Colonic mucosa (tissue), 4 donors: ENCODE results near the gene MUC12. TPM values are rescaled to one million over a fixed set of nuclear protein-coding genes. Genes with fewer than 3 reads are reported as not detected.

Experiments
- DNase-seq: peaks from one replicate; pipeline ENCODE4 v3.0.0-alpha.2; 2020
- H3K27ac ChIP-seq: fragments of 200-600 bp; one replicate; pipeline ENCODE4 v1.8.0; 2021
- H3K27me3 ChIP-seq: fragments of 200-600 bp; one replicate; pipeline ENCODE4 v1.8.0; 2021
- H3K36me3 ChIP-seq: fragments of 200-600 bp; one replicate; pipeline ENCODE4 v1.8.0; 2021
- H3K4me1 ChIP-seq: fragments of 200-600 bp; one replicate; pipeline ENCODE4 v1.8.0; 2021; ENCODE audit warnings: mild to moderate bottlenecking
- H3K4me3 ChIP-seq: fragments of 200-600 bp; one replicate; pipeline ENCODE4 v1.8.0; 2021
- H3K9ac ChIP-seq, 2 donors: one replicate each; pipeline ENCODE4 v1.7.0; 2013; ENCODE audit warnings: control low read depth in 2 of 2, low read depth in 2 of 2, low read length in 2 of 2
- H3K9me3 ChIP-seq: fragments of 200-600 bp; one replicate; pipeline ENCODE4 v1.8.0; 2021
- CTCF ChIP-seq: fragments of 200-600 bp; IDR thresholded peaks from one replicate; pipeline ENCODE4 v1.8.0; 2022; ENCODE audit warnings: antibody characterized with exemption, mild to moderate bottlenecking
- intact Hi-C: fragments of 100-400 bp; cut with DNase I; formaldehyde crosslinking; loops from one replicate; pipeline ENCODE4 v1.14.1; 2022
- total RNA-seq, 2 donors: library from RNA; stranded (reverse); fragmentation: NEBNext Ultra II Directional in 1 of 2; extraction: Animal tissue kit (Norgen Biotek cat#: 25700) in 1 of 2; gene quantifications; one replicate each; pipeline ENCODE4 v1.2.1, GENCODE V29; 2021
- donor health status: healthy.
- donor health status: DM: no; HTN: no; CAD: no.
- donor health status: DM: no; HTN: no; CAD: no.

MUC12 gene
- total RNA-seq, 2 donors from 2014 or later, result 331 to 542 TPM

- Histone ChIP-seq H3K4me1 (no peaks in the 10 kb centered on the region), H3K27me3 (no peaks in the 10 kb centered on the region), H3K4me3 (no peak overlapping the region), H3K9ac (no peak overlapping the region), H3K36me3 (no peaks in the 10 kb centered on the region), H3K9me3 (no peaks in the 10 kb centered on the region), H3K27ac (peak overlapping the region; percentile 22)
- peak; percentile 70 for DNase-seq
- TF ChIP-seq CTCF, result no peak
- intact Hi-C loops, result no loop called here
These were observed 27.2 kb upstream of the MUC12 start for GRCh38 chr7:100942045-100942774.

DNA sequence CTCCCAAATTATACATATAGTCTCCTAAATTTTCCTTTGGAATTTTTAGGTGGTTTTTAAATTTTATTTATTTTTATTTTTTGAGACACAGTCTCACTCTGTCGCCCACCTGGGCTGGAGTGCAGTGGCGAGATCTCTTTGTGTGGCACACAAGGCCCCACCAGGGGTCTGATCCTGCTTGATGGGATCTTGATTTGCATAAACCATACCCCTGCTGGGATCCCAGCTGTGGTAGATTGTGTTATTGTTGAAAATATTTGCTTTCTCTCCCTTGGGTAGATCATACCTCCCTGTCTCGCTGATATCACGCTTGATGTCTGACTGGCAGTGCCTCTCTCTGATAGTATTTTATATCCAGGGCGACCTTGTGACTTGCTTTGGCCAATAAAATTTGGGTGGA lies 25.7 kb upstream of the MUC12 start:
- Histone ChIP-seq H3K27me3 (no peaks in the 10 kb centered on the region), H3K27ac (no peak overlapping the region), H3K36me3 (no peaks in the 10 kb centered on the region), H3K9me3 (no peaks in the 10 kb centered on the region), H3K9ac (no peak overlapping the region), H3K4me1 (no peaks in the 10 kb centered on the region), H3K4me3 (no peak overlapping the region)
- no peak for TF ChIP-seq CTCF
- DNase-seq, result no peak
- intact Hi-C loops, result no loop called here

GRCh38 chr7:100944138-100944537 lies 25.2 kb upstream of the MUC12 start:
- intact Hi-C loops, result no loop called here
- Histone ChIP-seq H3K4me3 (no peak overlapping the region), H3K27me3 (no peaks in the 10 kb centered on the region), H3K36me3 (no peaks in the 10 kb centered on the region), H3K27ac (no peak overlapping the region), H3K9me3 (no peaks in the 10 kb centered on the region), H3K4me1 (no peaks in the 10 kb centered on the region), H3K9ac (no peak overlapping the region)
- DNase-seq, result no peak
- TF ChIP-seq CTCF, result no peak

- no peak overlapping the region for H3K4me3 ChIP-seq
- H3K9me3 ChIP-seq, result no peaks in the 10 kb centered on the region
- H3K4me1 ChIP-seq, result no peaks in the 10 kb centered on the region
- TF ChIP-seq CTCF, result no peak
- H3K36me3 ChIP-seq, result no peaks in the 10 kb centered on the region
- no peaks in the 10 kb centered on the region for H3K27me3 ChIP-seq
- H3K27ac ChIP-seq, result no peak overlapping the region
- no peak overlapping the region for H3K9ac ChIP-seq
- no peak for DNase-seq
- intact Hi-C loops, result no loop called here
These were observed 23.3 kb upstream of the MUC12 start for GRCh38 chr7:100946111-100946510.

DNA sequence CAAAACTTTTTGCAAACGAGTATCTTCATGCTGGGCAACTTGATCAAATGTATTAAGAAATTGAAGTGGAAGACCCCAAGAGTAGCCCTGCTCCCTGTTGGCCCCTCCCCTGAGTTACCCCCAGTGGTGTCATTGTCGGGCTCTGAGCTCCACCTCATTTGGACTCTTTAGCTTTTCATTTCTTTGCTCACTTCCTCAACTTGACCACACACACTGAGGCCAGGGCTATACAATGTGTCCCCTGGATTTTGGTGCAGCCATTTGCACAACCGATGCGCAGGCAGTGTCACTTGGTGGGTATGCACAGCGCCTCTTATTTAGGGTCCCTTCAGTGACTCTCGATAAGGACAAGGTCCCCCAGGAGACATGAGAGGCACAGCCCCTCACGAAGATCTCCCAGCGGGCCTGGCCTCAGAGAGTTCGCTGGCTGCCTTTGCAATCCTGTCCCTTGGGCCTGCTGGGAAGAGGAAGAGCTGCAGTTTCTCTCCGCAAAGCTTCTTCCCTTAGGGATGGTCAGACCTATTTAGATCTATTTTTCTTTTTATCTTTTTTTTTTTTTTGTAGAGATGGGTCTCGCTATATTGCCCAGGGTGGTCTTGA lies 22.5 kb upstream of the MUC12 start:
- Histone ChIP-seq H3K27ac (no peak overlapping the region), H3K27me3 (no peaks in the 10 kb centered on the region), H3K9me3 (no peaks in the 10 kb centered on the region), H3K9ac (no peak overlapping the region), H3K4me1 (no peaks in the 10 kb centered on the region), H3K36me3 (no peaks in the 10 kb centered on the region), H3K4me3 (no peak overlapping the region)
- TF ChIP-seq CTCF, result no peak
- DNase-seq, result no peak
- intact Hi-C loops, result no loop called here
